ENCODE results near the gene TNKS2.
"Not testable (repeated sequence)": the region's sequence is repeated elsewhere in the genome, so short reads cannot be mapped to it uniquely, and the experiment has no call there.

The TNKS2 gene

DNA sequence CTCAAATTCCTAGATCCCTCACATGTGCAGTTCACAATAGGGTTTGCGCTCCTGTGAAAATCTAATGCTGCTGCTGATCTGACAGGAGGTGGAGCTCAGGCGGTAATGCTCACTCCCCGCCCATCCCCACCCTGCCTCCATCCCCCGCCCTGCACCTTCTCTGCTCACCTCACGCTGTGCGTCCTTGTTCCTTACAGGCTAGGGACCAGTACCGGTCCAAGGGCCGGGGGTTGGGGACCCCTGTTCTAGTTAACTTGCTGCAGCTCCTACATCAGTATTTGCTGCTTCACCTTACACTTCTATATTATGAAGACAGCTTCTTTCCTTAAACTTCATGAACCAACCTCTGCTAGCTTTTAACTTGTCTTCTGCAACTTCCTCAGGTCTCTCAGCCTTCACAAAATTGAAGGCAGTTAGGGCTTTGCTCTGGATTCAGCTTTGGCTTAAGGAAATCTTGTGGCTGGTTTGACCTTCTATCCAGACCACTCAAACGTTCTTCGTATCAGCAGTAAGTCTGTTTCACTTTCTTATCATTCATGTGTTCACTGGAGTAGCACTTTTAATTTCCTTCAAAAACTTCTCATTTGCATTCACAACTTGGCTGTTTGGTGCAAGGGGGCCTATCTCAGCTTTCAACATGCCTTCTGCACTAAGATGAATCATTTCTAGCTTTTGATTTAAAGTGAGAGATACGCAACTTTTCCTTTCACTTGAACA lies 1.7 kb upstream of the TNKS2 start:
- DNase-seq (ENCODE audit: low read depth): peak; percentile 33

- no peak for DNase-seq (ENCODE audit: low read depth)
Observed at GRCh38 chr10:91797048-91797690, 1.1 kb upstream of the TNKS2 start.

GRCh38 chr10:91798649-91799611 lies 704 bp downstream of the TNKS2 start:
- DNase-seq (ENCODE audit: low read depth): peak; percentile 38

DNA sequence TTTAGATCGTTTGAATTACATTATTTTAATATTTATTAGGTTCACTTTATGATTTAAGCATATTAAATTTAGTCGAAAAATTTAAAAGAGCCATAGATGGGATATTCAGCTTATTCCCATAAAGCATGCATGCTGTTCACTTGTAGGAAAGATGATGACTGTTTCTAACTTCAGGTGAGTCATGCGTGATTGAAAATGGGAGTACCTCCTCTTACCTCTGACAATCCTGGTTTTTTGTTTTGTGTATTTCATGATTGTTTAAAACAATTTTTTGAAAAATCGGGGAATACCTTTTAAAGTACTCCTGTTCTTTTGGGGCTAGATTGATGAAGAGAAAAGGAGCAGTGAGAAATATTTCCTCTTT lies 1.4 kb downstream of the TNKS2 start:
- no peak for DNase-seq (ENCODE audit: low read depth)

DNA sequence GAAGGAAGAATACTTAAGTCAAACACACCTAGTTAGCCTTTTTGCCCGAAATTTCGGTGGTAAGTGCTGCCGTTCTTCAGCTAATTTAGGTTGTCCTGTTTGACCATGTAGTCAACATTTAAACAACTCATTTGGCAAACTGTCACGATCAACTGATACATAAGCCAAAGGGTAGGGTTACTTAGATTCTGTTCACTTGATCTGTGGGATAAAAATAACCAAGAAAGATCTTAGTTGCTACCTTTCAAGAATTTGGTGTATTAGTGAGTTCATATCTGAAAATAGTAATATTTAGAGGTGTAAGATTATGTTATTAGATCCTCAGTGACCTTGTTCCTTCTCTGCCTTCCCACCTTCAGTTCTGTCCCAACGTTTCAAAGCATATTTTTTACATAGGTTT lies 2.0 kb downstream of the TNKS2 start:
- DNase-seq (ENCODE audit: low read depth): no peak

DNA sequence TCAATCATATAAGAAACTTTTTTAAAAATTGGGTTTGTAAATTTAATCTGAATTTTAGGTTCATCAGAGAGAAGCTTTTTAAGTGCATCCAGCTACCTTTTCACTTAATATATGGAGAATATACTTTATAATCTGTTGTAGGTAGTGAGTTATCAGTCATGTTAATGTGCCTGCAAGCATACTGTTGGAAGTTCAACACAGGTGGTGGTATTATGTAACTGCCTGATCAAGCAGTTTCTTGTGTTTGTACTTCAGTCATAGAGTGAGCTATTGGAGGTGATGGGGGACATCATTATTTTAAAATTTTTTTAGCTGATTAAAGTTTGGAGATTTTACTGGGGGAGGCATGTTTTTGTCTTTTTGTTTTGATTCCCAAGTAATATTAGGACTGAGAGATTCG lies 2.5 kb downstream of the TNKS2 start:
- no peak for DNase-seq (ENCODE audit: low read depth)

GRCh38 chr10:91803386-91804125 lies 5.3 kb downstream of the TNKS2 start:
- no peak for DNase-seq (ENCODE audit: low read depth)

DNA sequence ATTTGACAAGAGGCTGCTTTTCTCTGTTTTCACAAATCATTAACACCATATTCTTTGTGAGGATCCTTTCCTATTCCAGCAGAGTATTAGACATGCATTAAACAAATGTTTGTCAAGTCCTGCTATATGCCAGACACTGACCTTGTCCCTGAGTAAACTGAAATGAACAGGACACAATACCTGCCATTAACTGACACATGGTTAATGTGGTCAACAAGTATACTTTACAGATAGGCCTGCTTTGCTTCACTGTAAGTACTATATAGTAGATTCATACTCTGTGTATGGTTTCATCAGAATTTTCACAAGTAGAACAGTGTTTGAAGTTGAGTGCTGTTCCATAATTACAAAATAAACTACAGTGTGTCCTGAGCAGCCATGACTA lies 5.9 kb downstream of the TNKS2 start:
- DNase-seq (ENCODE audit: low read depth): no peak

DNA sequence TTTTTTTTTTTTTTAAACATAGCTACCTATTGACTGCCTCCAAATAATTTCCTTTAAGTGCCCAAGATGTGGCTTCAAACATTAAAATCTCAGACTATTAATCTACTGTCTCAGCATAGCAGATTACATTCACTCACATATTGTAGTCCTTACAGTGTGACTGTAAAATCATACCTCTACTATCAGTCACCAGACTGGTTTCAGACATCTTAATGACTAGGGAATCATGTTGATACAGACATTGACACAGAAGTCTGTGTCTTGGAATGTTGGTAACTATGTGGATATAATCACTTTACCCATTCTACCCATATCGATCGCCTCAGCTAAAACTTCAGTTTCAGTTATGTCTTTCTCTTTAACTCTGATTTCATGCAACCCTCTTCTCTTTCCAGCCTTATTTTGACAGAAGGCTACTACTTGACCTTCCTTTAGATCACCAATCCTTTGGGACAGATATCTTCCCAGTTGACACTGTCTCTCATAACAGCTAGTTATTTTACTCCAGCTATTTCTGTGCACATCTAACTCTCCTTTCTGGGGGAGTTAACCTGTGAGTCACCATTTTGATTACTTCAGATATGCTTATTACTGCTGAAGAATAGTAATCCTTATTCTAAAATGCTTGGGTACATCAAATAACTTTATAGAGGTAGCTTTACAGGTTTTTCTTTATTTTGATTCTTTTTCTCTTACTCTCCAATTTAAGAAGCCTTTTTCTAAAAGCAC lies 7.0 kb downstream of the TNKS2 start:
- no peak for DNase-seq (ENCODE audit: low read depth)

- not testable (repeated sequence) for DNase-seq (ENCODE audit: low read depth)
Observed at GRCh38 chr10:91807264-91807663, 9.0 kb downstream of the TNKS2 start.

DNA sequence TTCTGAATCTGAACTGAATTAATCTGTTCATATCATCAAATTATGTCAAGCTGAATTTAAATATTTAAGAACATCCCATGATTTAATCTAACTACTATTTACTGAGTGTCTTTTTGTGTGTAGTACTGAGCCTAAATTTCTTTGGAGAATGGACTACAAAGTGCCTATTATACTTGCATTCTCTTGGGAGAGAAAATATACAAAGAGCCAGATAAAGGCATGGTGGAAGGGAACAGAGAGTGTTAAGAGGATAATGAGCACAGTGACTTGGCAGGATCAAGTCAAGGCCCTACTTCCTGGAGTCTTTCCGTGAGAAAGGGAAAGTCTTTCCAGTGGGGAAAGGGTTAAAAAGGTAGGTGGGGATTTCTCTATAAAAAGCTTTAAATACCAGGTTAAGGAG lies 15.0 kb downstream of the TNKS2 start:
- DNase-seq (ENCODE audit: low read depth): no peak

- DNase-seq (ENCODE audit: low read depth): no peak
Observed at GRCh38 chr10:91816981-91817380, 18.8 kb downstream of the TNKS2 start.

- DNase-seq (ENCODE audit: low read depth): no peak
Observed at GRCh38 chr10:91820144-91820543, 21.9 kb downstream of the TNKS2 start.

DNA sequence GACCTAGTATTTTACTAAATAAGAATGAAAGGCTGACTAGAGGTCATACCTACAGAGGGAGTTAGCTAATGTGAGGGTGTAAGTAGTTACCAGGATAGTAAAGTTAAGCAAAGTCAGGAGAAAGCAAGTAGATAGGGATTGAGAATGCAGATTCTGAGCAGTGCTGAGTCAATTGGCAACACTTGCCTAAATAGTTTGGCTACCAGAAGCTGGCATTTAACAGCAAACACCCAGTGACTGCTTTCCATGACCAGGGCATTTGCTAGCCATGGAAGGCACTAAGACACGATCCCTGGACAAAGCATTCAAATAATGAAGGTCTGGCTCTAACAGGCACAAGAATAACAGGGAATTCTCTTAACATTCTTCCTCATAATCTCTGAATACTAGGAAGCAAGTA lies 25.9 kb downstream of the TNKS2 start:
- DNase-seq (ENCODE audit: low read depth): no peak

- no peak for DNase-seq (ENCODE audit: low read depth)
Observed at GRCh38 chr10:91829268-91829667, 31.0 kb downstream of the TNKS2 start.

GRCh38 chr10:91838199-91838598 lies 40.0 kb downstream of the TNKS2 start:
- DNase-seq (ENCODE audit: low read depth): no peak

DNA sequence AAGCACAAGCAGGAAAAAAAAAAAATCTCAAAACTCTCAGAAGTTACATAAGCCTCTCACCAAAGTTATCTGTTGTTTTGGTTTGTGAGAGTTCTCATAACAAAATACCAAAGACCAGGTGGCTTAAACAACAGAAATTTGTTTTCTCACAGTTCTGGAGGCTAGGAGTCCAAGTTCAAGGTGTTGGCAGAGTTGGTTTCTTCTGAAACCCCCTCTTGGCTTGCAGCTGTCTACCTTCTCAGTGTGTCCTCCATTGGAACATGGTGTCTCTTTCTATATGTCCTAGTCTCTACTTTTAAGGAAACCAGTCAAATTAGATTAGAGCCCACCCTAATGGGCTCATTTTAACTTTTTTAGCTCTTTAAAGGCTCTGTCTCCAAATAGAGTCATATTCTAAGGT lies 44.9 kb downstream of the TNKS2 start:
- DNase-seq (ENCODE audit: low read depth): no peak

GRCh38 chr10:91856637-91857036 lies 58.4 kb downstream of the TNKS2 start:
- no peak for DNase-seq (ENCODE audit: low read depth)

GRCh38 chr10:91860885-91861284 lies 62.7 kb downstream of the TNKS2 start:
- no peak for DNase-seq (ENCODE audit: low read depth)

- DNase-seq (ENCODE audit: low read depth): no peak
Observed at GRCh38 chr10:91864099-91864498, 65.9 kb downstream of the TNKS2 start.

- DNase-seq (ENCODE audit: low read depth): no peak
Observed at GRCh38 chr10:91864744-91865143, 66.5 kb downstream of the TNKS2 start.
